SH-SY5Y (cell line): ENCODE measurements around the gene CYP2S1.

Source experiments
- GATA2 ChIP-seq: IDR thresholded peaks from 2 replicates; pipeline ENCODE4 v1.6.1; 2011; ENCODE audit warnings: mild to moderate bottlenecking, low read depth, low read length
- GATA3 ChIP-seq: IDR thresholded peaks from 2 replicates; pipeline ENCODE4 v1.6.1; 2011; ENCODE audit warnings: low read depth, mild to moderate bottlenecking, low read length, moderate library complexity

DNA sequence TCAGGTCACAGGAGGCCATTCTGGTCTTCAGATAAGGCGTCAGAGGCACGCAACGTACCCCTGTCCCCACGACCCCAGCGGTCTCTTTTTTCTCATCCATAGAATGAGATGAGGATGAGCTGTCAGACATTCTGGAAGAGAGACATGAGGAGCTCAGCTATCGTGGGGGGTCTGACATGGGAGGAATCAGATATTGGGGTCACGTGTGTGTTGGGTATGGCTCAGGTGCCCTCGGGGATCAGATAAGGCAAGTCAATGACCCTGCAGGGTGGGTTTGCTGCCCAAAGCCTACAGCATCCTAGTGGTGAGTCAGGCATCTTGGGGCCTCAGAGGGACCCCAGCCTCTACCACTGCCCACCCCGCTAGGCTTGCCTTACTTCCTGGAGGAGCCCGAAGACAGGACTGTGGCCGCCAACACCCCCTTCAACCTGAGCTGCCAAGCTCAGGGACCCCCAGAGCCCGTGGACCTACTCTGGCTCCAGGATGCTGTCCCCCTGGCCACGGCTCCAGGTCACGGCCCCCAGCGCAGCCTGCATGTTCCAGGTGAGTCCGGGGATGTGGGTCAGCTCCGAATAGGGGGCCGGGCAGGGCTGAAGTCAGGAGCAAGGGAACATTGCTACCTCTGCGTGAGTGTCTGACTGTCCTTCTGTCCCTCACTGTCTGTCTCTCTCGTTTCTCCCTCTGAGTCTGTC, 28.6 kb downstream of the CYP2S1 start:
- TF ChIP-seq GATA2 (no peak), GATA3 (no peak)
